GM18951 (cell line): ENCODE data around the gene SLC25A24.

Experiments used
- POLR2A ChIP-seq: IDR thresholded peaks from 4 replicates; pipeline ENCODE4 v1.6.1; 2011; ENCODE audit warnings: mild to moderate bottlenecking; ENCODE audit not compliant: insufficient read length, insufficient read depth; ENCODE audit errors: extremely low read depth
- in situ Hi-C: fragments of 300-500 bp; cut with MboI; formaldehyde crosslinking; loops from one replicate; pipeline ENCODE4 v1.12.0; 2022; ENCODE audit warnings: low sequenced_read_pairs, mixed read lengths, inconsistent platforms; ENCODE audit not compliant: unreplicated experiment

SLC25A24 gene

GRCh38 chr1:108117945-108118902 is 81.9 kb downstream of the SLC25A24 start:
- in situ Hi-C loops = no loop called here
- TF ChIP-seq POLR2A = no peak

- in situ Hi-C loops = no loop called here
Observed at GRCh38 chr1:108117237-108117636, 82.9 kb downstream of the SLC25A24 start.

GRCh38 chr1:108114033-108114599 is 86.0 kb downstream of the SLC25A24 start:
- TF ChIP-seq POLR2A = no peak
- in situ Hi-C loops = no loop called here

More at GRCh38 chr1:108117237-108117636, 82.9 kb downstream of the SLC25A24 start:
- no peak for TF ChIP-seq POLR2A

GRCh38 chr1:108113496-108113895 is 86.6 kb downstream of the SLC25A24 start:
- in situ Hi-C loops = no loop called here

GRCh38 chr1:108109295-108109973 is 90.7 kb downstream of the SLC25A24 start:
- no peak for TF ChIP-seq POLR2A
- in situ Hi-C loops = no loop called here

More at GRCh38 chr1:108113496-108113895, 86.6 kb downstream of the SLC25A24 start:
- no peak for TF ChIP-seq POLR2A

GRCh38 chr1:108108119-108108518 is 92.0 kb downstream of the SLC25A24 start:
- no peak for TF ChIP-seq POLR2A
- in situ Hi-C loops = no loop called here

GRCh38 chr1:108107658-108108057 is 92.5 kb downstream of the SLC25A24 start:
- in situ Hi-C loops = no loop called here
- TF ChIP-seq POLR2A = no peak

GRCh38 chr1:108106775-108107174 is 93.4 kb downstream of the SLC25A24 start:
- in situ Hi-C loops = no loop called here
- TF ChIP-seq POLR2A = no peak

- no peak for TF ChIP-seq POLR2A
- in situ Hi-C loops = no loop called here
Observed at GRCh38 chr1:108100148-108100547, 100.0 kb downstream of the SLC25A24 start.

- TF ChIP-seq POLR2A = no peak
- in situ Hi-C loops = no loop called here
Observed at GRCh38 chr1:108097018-108097417, 103.1 kb downstream of the SLC25A24 start.

GRCh38 chr1:108096089-108096488 is 104.1 kb downstream of the SLC25A24 start:
- in situ Hi-C loops = no loop called here
- TF ChIP-seq POLR2A = no peak

GRCh38 chr1:108089477-108089876 is 110.7 kb downstream of the SLC25A24 start:
- in situ Hi-C loops = no loop called here

GRCh38 chr1:108085628-108086027 is 114.5 kb downstream of the SLC25A24 start:
- in situ Hi-C loops = no loop called here
- TF ChIP-seq POLR2A = no peak

More at GRCh38 chr1:108089477-108089876, 110.7 kb downstream of the SLC25A24 start:
- TF ChIP-seq POLR2A = no peak
